ENCODE data around the gene GNG7.
"Not testable (repeated sequence)": the region's sequence is repeated elsewhere in the genome, so short reads cannot be mapped to it uniquely, and the experiment has no call there.

DNA sequence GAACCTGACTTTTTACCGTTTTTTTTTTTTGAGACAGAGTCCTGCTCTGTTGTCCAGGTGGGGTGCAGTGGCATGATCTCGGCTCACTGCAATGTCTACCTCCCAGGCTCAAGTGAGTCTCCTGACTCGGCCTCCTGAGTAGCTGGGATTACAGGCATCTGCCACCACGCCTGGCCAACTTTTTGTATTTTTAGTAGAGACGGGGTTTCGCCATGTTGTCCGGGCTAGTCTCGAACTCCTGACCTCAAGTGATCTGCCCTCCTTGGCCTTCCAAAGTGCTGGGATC is 232.6 kb downstream of the GNG7 start:
- TF ChIP-seq, protein P1, sequence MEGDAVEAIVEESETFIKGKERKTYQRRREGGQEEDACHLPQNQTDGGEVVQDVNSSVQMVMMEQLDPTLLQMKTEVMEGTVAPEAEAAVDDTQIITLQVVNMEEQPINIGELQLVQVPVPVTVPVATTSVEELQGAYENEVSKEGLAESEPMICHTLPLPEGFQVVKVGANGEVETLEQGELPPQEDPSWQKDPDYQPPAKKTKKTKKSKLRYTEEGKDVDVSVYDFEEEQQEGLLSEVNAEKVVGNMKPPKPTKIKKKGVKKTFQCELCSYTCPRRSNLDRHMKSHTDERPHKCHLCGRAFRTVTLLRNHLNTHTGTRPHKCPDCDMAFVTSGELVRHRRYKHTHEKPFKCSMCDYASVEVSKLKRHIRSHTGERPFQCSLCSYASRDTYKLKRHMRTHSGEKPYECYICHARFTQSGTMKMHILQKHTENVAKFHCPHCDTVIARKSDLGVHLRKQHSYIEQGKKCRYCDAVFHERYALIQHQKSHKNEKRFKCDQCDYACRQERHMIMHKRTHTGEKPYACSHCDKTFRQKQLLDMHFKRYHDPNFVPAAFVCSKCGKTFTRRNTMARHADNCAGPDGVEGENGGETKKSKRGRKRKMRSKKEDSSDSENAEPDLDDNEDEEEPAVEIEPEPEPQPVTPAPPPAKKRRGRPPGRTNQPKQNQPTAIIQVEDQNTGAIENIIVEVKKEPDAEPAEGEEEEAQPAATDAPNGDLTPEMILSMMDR (IDR thresholded peaks at IDR 0.05; ENCODE audit: low read length), result not testable (repeated sequence)
- not testable (repeated sequence) for TF ChIP-seq EZH2 (optimal IDR thresholded peaks at IDR 0.05; ENCODE audit: low read depth, low read length)

Data from MM.1S (cell line).